ENCODE results near the gene LYPLAL1.
"Not testable (repeated sequence)": the region's sequence is repeated elsewhere in the genome, so short reads cannot be mapped to it uniquely, and the experiment has no call there.

Gene LYPLAL1

GRCh38 chr1:219171192-219171935 is 2.3 kb upstream of the LYPLAL1 start:
- no peak for DNase-seq

- DNase-seq, result no peak
Measured at GRCh38 chr1:219172821-219173220, 857 bp upstream of the LYPLAL1 start.

- DNase-seq, result no peak
Measured at GRCh38 chr1:219173434-219173757, 282 bp upstream of the LYPLAL1 start.

GRCh38 chr1:219174460-219175211 is 958 bp downstream of the LYPLAL1 start:
- peak; percentile 47 for DNase-seq

GRCh38 chr1:219175212-219175564 is 1.5 kb downstream of the LYPLAL1 start:
- DNase-seq, result no peak

GRCh38 chr1:219176168-219176567 is 2.5 kb downstream of the LYPLAL1 start:
- no peak for DNase-seq

DNA sequence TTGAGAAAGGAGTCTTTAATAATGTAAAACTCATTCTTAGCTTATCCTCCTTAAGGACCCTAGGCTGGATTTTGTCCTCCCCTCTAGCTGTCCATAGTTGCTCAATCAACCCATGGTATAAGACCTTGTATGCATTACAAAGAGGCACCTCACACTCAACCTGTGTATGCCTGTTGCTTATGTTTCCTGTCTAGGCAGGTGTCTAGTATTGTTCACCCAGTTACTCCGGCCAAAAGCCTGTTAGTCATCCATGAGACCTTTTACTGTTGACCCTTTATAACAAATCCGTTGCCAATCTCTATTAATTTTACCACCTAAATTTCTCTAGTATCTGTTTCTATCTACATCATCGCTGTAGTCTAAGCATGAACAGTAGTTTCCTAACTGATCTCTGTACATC is 3.7 kb downstream of the LYPLAL1 start:
- DNase-seq, result no peak

DNA sequence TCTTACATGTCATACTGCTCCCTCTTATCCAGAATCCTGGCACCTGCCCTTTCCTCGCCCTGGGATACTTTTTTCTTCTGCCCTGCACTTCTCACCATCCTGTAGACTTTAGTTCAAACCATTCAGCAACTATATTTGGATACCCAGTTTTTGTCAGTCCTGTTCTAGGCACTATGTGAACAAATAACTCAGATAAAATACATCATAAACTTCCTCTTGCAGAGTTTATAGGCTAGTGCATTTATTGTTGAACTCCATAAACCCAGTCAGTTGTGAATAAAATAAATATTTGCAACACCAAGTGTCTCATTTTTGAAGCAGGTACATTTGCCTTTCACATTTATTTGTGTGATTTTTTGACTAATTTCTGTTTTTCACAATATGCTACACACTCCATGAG is 4.3 kb downstream of the LYPLAL1 start:
- no peak for DNase-seq

GRCh38 chr1:219179293-219179692 is 5.6 kb downstream of the LYPLAL1 start:
- peak; percentile 18 for DNase-seq

DNA sequence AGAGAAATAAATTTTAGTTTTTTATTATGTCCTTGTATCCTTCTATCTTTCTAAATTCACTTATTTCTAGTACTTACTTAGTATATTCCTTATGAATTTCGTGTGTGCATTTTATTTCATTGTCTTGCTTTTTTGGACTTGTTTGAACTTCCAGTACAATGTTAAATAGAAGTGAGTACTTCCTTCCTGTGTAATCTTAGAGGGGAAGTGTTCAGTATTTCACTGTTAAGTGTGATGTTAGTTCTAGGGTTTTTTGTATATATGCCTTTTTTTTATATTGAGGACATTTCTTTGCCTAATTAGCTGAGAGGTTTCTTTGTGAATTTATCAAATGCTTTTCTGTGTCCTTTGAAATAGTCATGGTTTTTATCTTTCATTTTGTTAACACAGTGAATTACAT is 10.7 kb downstream of the LYPLAL1 start:
- DNase-seq, result no peak

DNA sequence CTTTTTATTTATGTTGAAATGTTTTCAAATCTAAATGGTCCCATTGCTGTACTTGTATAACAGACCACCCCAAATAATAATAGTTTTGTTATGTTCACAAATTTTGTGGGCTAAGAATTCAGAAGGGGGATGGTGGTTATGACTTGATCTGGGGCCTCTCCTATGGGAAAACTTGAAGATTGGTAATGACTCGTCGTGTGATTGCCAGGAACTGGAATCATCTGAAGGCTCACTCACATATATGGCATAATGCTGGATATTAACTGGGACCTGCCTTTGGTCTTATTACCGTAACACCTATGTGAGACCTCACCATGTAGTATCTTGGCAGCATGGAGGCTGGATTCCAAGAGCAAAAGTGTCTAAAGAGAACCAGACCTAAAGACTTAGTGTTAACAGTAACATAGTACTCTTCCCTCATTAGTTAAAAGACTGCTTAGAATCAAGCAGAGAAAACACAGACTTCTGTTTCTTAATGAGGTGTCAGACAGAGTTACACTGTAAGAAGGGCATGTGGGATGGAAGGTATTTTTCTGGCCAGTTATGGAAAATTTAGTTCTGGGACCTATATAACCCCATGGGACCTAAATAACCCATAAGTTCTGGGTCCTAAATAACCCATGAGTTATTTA is 11.9 kb downstream of the LYPLAL1 start:
- peak; percentile 24 for DNase-seq

GRCh38 chr1:219188331-219188803 is 14.7 kb downstream of the LYPLAL1 start:
- peak; percentile 34 for DNase-seq

DNA sequence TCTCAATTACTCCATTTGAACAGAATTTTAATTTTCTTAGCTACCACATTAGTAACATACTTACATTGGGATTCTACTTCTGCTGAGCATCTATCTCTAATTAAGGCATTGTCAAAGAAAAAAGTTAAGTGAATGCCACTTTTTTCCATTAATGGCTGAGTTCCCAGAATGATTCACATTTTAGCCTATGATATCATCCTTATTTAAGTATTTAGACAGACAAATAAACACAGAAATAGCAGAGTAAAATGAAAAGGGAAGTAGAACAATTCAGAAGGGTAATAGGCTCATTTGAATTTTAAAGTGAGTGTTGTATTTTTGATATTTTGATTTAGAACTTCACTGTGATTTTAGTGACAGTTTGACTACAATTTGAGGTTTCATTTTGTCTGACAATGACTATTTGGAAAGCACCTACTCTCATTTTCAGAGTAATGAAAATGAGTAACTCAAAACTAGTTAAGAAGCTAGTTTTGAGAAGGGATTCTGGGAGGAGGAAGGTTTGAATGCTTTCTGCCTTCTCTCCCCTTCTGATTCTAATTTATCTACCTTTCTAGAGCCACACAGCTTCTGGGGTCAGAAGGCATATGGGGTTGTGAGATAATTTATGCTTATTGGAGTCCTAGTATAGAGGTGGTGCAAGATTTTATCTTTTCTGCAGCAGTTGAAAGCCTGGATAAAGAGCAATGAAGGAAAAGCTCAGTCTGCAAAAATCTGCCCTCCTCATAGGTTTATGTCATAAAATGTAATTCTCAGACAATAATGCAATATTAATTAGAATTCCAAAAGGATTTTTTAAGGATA is 15.5 kb downstream of the LYPLAL1 start:
- DNase-seq, result peak; percentile 44

DNA sequence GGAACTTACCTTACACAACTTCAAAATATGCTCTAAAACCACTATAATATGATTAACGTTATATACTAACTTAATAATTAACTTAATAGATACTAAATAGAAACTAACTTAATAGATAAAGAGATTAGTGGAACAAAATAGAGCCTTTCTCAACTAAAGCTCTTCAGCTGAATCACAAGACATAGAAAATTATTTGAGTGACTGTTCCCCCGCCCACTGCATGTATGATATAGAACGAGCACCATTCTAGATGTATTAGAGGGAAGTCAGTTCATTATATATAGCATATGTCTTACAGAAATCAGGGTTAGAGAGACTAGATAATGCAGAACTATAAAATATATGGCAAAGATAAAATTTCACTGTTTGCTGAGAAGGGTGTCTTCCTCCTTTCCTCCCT is 16.3 kb downstream of the LYPLAL1 start:
- DNase-seq, result no peak

DNA sequence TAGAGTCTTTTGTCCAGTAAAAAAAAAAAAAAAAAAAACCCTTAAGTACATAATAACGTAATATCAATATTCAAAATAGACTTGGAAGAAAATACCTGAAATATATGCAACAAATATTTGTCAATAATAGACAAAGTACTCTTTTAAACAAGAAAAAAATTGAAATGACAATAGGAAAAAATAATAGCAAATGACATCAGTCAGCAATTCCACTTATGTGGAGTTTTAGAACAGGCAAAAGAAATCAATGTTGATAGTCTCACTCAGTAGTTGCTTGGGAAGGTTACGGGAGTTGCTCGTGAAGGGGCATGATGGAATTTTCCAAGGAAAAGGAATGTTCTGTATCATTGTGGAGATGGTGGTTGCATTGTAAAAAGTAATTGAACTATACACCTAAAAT is 16.9 kb downstream of the LYPLAL1 start:
- no peak for DNase-seq

GRCh38 chr1:219195833-219196232 is 22.2 kb downstream of the LYPLAL1 start:
- not testable (repeated sequence) for DNase-seq

- DNase-seq, result no peak
Measured at GRCh38 chr1:219201656-219202055, 28.0 kb downstream of the LYPLAL1 start.

- DNase-seq, result no peak
Measured at GRCh38 chr1:219202567-219202966, 28.9 kb downstream of the LYPLAL1 start.

DNA sequence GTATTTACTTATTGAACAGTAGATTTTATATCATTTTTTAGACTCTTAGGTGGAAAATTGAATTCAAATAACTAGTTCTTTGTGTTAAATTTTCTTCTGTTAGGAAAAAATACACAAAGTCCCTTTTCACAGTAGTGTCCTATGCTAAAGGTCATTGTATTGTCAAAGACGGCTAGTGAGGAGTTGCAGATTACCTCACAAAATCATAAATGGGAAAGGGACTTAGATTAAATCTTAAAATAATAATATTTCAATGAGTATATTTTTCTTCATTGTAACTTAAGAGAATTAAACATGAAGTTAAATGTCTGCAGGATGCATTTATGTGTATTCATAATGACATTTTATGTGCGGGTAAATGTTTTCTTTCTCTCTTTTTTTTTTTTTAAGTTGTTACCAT is 32.7 kb downstream of the LYPLAL1 start:
- DNase-seq, result no peak

- no peak for DNase-seq
Measured at GRCh38 chr1:219209578-219209977, 35.9 kb downstream of the LYPLAL1 start.

GRCh38 chr1:219210067-219210466 is 36.4 kb downstream of the LYPLAL1 start:
- DNase-seq, result no peak

GRCh38 chr1:219215477-219215876 is 41.8 kb downstream of the LYPLAL1 start:
- DNase-seq, result no peak

DNA sequence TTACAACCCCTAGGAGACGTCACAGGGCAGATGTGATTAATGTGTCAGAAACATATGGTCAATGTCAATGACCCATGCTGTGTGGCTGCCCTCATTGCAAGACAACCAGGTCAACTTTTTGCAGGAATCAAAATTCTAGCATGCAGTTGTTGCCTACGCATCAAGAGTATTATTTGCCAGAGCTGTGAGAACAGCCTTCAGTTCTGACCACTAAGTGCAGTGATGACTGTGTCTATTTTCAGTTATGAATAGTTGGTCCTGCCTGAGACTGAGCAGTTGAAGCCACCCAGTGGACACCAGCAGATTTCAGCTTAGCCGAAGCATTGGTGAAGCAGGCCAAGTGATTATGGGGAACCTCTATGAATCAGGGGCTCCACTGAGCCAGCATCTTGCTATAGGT is 47.3 kb downstream of the LYPLAL1 start:
- peak; percentile 7 for DNase-seq

Measured in OCI-M1 (cell line).